Activated CD8-positive, alpha-beta T cell treated with anti-CD3 and anti-CD28 coated beads, Interleukin-2, amount 10 ng/mL, durations not matched to agents 7 days and 5 days (primary cell): ENCODE measurements around the gene SCP2. TPM values are rescaled to one million over a fixed set of nuclear protein-coding genes. Genes with fewer than 3 reads are reported as not detected.

Experiments used
- ATAC-seq: fragments of 150-1000 bp; cut with Tn5 transposase; one replicate; pipeline ENCODE4 v1.10.0; 2021; ENCODE audit warnings: moderate library complexity
- CTCF ChIA-PET: fragments of 350-600 bp; sonication (Branson Sonifier 250); formaldehyde crosslinking; loops from one replicate; lab custom pipeline; 2021; ENCODE audit warnings: antibody characterized with exemption; lab: Charles Lee
- POLR2A ChIA-PET: fragments of 350-600 bp; sonication (Branson Sonifier 250); formaldehyde crosslinking; loops from one replicate; lab custom pipeline; 2021; ENCODE audit warnings: antibody characterized with exemption; lab: Charles Lee
- DNase-seq: peaks from one replicate; pipeline ENCODE4 v3.0.0-alpha.2; 2020
- H3K27ac Mint-ChIP-seq: one replicate; pipeline ENCODE4 v1.8.0; 2021; ENCODE audit warnings: mild to moderate bottlenecking, mixed read lengths
- H3K27me3 Mint-ChIP-seq: one replicate; pipeline ENCODE4 v1.8.0; 2021; ENCODE audit warnings: low read depth, mixed read lengths
- H3K36me3 Mint-ChIP-seq: one replicate; pipeline ENCODE4 v1.8.0; 2021; ENCODE audit warnings: low read depth, mixed read lengths
- H3K4me1 Mint-ChIP-seq: one replicate; pipeline ENCODE4 v1.8.0; 2021; ENCODE audit warnings: low read depth, mixed read lengths
- H3K4me3 Mint-ChIP-seq: one replicate; pipeline ENCODE4 v1.8.0; 2021; ENCODE audit warnings: mild to moderate bottlenecking, mixed read lengths
- H3K9me3 Mint-ChIP-seq: one replicate; pipeline ENCODE4 v1.8.0; 2022; ENCODE audit warnings: mixed read lengths; ENCODE audit not compliant: insufficient read depth
- total RNA-seq, 2 experiments: library from RNA; stranded (reverse); gene quantifications; one replicate each; pipeline ENCODE4 v1.2.3, GENCODE V29; 2021

SCP2 gene
- total RNA-seq, 2 experiments from 2014 or later, result 87.2 to 95.9 TPM

DNA sequence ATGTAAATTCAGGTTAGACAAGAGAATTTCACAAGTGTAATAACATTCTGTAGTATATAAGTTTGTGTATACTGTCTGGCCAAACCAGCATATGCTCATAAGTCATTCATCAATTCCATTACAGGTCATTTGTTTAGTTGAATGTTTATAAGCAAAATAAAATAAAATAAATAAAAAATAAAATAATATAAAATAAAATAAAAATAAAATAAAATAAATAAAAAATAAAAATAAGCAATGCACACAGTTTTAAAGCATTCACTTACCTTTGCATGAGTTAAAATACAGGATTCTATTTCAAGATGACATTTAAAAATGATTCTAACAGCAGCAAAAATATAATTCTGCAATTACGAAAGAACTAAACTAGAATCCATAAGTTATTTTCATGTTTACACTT, 144.8 kb downstream of the SCP2 start:
- H3K4me3 Mint-ChIP-seq, result no peak overlapping the region
- ATAC-seq (no peak), DNase-seq (no peak)
- no peaks in the 10 kb centered on the region for H3K27me3 Mint-ChIP-seq
- no peaks in the 10 kb centered on the region for H3K9me3 Mint-ChIP-seq
- ChIA-PET POLR2A (no interaction called here), CTCF (interaction anchor here (1.1 kb wide), 1 partner anchor 111 kb away, joined by 3 read pairs; no protein-coding TSS in a partner anchor)
- H3K36me3 Mint-ChIP-seq, result no peaks in the 10 kb centered on the region
- H3K27ac Mint-ChIP-seq, result no peak overlapping the region
- H3K4me1 Mint-ChIP-seq, result no peaks in the 10 kb centered on the region

DNA sequence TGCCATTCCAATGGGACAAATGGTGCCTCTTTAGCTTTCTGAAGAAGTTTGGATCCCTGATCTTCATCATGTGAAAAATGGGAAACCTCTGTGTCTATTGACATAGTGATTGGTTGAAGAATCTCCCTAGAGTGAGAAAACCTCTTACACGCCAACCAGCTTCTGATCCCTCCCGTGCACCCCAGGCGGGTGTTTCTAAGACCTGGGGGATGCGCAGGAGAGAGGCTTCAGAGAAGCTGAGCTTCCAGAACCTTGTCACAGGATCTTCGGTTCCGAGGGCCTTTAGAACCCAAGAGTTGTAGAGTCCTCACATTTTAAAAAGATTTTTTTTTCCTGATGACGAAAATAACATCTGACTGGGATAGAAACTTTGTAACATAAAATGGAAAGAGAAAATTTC, 146.2 kb downstream of the SCP2 start:
- Mint-ChIP-seq H3K27me3 (no peaks in the 10 kb centered on the region), H3K36me3 (no peaks in the 10 kb centered on the region), H3K4me3 (no peak overlapping the region), H3K9me3 (no peaks in the 10 kb centered on the region), H3K4me1 (no peaks in the 10 kb centered on the region), H3K27ac (no peak overlapping the region)
- DNase-seq, result no peak
- no peak for ATAC-seq
- POLR2A ChIA-PET, result no interaction called here
- CTCF ChIA-PET, result no interaction called here

DNA sequence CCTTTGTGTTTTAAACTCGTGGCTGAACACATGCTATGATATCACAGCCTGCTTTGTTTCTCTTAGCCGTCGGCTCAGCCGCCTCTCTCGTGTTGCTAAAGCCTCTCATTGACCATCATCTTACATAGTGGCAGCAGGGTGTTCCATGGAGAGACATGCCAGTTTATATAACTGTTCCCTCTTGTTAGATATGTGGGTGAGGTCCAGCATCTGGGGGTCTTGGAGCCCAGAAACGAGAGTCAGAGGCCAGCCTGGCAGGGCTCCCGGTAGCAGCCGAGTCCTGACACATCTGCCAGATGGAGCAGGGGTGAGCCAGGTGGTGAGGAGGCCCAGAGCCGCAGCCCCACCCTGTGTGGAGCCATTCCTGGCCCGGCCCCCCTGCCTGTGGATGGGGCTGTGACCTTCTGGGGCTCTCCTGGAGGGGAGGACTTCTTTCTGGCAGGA, 146.8 kb downstream of the SCP2 start:
- no peaks in the 10 kb centered on the region for H3K9me3 Mint-ChIP-seq
- no peak overlapping the region for H3K4me3 Mint-ChIP-seq
- no peak for ATAC-seq
- H3K36me3 Mint-ChIP-seq, result no peaks in the 10 kb centered on the region
- no peak overlapping the region for H3K27ac Mint-ChIP-seq
- DNase-seq, result no peak
- no peaks in the 10 kb centered on the region for H3K27me3 Mint-ChIP-seq
- CTCF ChIA-PET, result no interaction called here
- POLR2A ChIA-PET, result no interaction called here
- no peaks in the 10 kb centered on the region for H3K4me1 Mint-ChIP-seq

DNA sequence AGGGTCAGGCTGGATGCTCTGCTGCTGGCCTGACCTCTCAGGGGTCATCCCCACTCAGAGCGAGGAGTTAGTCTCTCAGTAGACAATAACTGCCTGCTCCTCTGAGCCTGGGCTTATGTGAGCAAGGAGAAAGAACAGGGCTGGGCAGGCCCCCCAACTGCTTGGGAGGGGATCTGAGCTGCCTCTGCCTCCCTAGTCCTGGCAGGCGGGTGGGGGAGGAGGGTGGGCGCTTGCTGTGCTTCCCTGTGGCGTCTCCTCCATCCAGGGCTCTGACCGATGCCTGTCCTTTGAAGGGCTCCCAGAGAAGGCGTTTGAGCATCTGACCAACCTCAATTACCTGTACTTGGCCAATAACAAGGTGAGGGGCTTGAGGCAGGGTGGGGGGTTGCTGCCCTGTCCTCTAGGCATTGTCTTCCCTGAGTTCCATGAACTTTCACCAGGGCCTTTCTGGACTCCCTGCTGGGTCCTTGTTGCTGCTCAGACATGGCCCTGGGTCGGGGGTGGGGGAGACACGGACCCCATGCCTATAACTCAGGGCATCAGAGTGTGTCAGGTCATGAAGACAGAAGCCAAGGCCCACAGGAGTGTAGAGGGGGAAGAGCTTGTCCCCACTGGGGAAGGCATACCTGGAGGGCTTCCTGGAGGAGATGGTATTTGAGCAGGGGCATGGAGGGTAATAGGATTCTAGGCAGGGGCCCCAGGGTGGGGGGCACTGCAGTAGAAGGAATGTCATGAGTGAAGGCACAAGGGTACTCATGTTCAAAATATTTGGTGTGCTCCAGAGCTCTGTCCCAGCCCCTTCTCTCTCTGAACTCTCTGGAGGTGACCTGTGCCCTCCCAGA, 147.5 kb downstream of the SCP2 start:
- no peak for DNase-seq
- H3K4me3 Mint-ChIP-seq, result no peak overlapping the region
- no peaks in the 10 kb centered on the region for H3K9me3 Mint-ChIP-seq
- ChIA-PET POLR2A (no interaction called here), CTCF (no interaction called here)
- no peaks in the 10 kb centered on the region for H3K4me1 Mint-ChIP-seq
- H3K27me3 Mint-ChIP-seq, result no peaks in the 10 kb centered on the region
- H3K27ac Mint-ChIP-seq, result no peak overlapping the region
- no peaks in the 10 kb centered on the region for H3K36me3 Mint-ChIP-seq
- ATAC-seq, result no peak

DNA sequence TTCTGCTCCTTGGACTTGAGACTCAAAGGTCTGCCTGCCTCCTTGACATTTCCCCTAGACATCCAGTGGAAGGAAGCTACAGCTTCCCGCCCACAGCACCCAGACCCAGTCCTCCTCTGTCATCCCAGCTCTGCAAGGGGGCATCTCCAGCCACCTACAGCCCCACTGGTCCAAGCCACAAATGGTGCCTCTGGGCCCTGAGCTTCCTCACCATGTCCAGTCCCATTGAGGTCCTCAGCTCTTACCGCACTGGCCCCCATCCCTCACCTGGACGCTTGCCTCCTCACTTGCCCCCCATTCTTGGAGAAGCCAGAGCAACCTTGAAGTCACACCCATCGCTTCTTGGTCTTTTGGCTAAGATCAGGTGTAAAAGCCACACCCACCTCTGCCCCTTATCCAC, 148.1 kb downstream of the SCP2 start:
- CTCF ChIA-PET, result no interaction called here
- Mint-ChIP-seq H3K36me3 (no peaks in the 10 kb centered on the region), H3K4me3 (no peak overlapping the region), H3K27ac (no peak overlapping the region), H3K4me1 (no peaks in the 10 kb centered on the region), H3K27me3 (no peaks in the 10 kb centered on the region), H3K9me3 (no peaks in the 10 kb centered on the region)
- POLR2A ChIA-PET, result no interaction called here
- DNase-seq (no peak), ATAC-seq (no peak)

DNA sequence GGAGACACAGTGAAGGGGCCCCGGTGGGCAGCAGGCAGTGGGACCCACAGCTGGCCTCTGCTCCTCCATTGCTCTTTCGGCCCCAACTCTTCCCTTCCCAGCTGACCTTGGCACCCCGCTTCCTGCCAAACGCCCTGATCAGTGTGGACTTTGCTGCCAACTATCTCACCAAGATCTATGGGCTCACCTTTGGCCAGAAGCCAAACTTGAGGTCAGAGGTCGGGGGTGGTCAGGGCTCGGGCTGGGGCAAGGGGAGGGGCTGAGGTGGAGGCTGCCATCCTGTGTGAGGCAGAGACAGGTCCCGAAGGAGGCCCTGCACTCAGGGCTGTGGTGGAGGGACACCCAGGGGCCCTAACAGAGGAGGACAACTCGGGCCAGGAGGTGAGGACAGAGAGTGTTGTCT, 148.7 kb downstream of the SCP2 start:
- ATAC-seq (no peak), DNase-seq (no peak)
- POLR2A ChIA-PET, result no interaction called here
- Mint-ChIP-seq H3K27ac (no peak overlapping the region), H3K9me3 (no peaks in the 10 kb centered on the region), H3K4me1 (no peaks in the 10 kb centered on the region), H3K27me3 (no peaks in the 10 kb centered on the region), H3K36me3 (no peaks in the 10 kb centered on the region), H3K4me3 (no peak overlapping the region)
- CTCF ChIA-PET, result no interaction called here

DNA sequence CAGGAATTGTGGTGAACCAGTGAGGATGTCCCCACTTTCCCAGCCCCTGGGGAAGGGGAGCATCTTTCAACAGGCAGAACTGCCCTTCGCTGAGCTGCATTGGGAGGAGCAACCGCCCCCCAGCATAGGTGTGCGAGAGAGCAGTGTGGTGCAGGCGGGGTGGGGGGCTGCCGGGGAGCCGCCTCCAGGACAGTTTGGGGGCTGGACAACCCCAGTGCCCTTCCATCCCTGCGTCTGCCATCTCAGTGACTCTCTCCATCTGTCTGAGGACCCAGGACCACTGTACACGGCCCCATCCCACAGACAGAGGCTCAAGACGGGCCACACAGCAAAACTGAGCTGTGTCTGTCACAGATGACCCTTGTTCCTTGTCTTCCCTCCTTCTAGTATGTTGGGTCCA, 149.1 kb downstream of the SCP2 start:
- ATAC-seq (no peak), DNase-seq (no peak)
- ChIA-PET POLR2A (no interaction called here), CTCF (no interaction called here)
- H3K4me1 Mint-ChIP-seq, result no peaks in the 10 kb centered on the region
- H3K27ac Mint-ChIP-seq, result no peak overlapping the region
- H3K4me3 Mint-ChIP-seq, result no peak overlapping the region
- no peaks in the 10 kb centered on the region for H3K36me3 Mint-ChIP-seq
- no peaks in the 10 kb centered on the region for H3K27me3 Mint-ChIP-seq
- no peaks in the 10 kb centered on the region for H3K9me3 Mint-ChIP-seq

DNA sequence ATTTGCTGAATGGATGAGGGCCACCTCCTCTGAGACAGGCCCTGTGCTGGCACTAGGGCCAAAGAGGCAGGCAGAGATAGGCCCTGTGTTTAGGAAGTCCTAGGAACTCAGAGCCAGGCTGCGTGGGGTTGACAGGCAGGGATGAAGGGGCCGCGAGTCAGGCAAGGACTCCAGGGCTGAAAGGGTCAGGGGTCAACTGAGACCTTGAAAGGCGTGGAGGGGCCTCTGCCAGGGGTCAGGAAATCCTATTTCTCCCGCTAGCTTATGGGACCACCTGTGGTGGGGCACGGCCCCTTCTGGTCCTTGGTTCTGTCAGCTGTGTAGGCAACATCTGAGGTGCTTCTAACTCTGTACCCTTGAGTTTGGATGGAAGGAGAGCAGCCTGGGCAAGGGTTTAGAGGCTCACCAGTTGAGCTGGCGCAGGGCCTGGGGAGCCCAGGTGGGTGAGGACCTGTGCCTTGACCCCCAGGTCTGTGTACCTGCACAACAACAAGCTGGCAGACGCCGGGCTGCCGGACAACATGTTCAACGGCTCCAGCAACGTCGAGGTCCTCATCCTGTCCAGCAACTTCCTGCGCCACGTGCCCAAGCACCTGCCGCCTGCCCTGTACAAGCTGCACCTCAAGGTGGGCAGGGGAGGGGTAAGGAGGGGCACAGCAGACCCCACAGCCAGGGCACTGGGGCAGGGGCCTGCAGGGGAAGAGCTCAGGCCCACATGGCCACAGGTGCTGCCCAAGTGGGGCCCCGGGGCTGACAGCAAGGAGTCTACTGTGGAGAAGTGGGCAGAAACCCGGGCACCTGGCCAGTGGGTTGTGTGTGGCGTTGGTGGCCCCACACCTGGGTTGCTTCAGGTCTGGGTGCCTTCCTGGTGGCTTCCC, 149.9 kb downstream of the SCP2 start:
- no peak for DNase-seq
- no peak overlapping the region for H3K4me3 Mint-ChIP-seq
- H3K27me3 Mint-ChIP-seq, result no peaks in the 10 kb centered on the region
- no peaks in the 10 kb centered on the region for H3K36me3 Mint-ChIP-seq
- no peaks in the 10 kb centered on the region for H3K4me1 Mint-ChIP-seq
- no peak overlapping the region for H3K27ac Mint-ChIP-seq
- ChIA-PET POLR2A (no interaction called here), CTCF (no interaction called here)
- H3K9me3 Mint-ChIP-seq, result no peaks in the 10 kb centered on the region
- no peak for ATAC-seq

DNA sequence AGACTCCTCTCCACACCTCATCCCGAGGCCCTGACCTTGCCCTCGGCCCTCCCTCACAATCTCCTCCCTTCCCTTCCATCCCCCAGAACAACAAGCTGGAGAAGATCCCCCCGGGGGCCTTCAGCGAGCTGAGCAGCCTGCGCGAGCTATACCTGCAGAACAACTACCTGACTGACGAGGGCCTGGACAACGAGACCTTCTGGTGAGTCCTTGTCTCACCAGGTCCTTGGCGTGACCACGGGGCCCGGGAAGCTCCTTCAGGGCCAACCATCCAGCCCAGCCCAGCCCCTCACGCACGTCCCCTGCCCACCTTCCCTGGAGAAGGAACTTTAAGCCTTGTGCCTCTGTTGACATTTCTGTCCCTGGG, 150.5 kb downstream of the SCP2 start:
- CTCF ChIA-PET, result no interaction called here
- no peaks in the 10 kb centered on the region for H3K9me3 Mint-ChIP-seq
- ATAC-seq (no peak), DNase-seq (no peak)
- no peak overlapping the region for H3K27ac Mint-ChIP-seq
- no peaks in the 10 kb centered on the region for H3K27me3 Mint-ChIP-seq
- no peaks in the 10 kb centered on the region for H3K36me3 Mint-ChIP-seq
- no peaks in the 10 kb centered on the region for H3K4me1 Mint-ChIP-seq
- H3K4me3 Mint-ChIP-seq, result no peak overlapping the region
- POLR2A ChIA-PET, result no interaction called here

DNA sequence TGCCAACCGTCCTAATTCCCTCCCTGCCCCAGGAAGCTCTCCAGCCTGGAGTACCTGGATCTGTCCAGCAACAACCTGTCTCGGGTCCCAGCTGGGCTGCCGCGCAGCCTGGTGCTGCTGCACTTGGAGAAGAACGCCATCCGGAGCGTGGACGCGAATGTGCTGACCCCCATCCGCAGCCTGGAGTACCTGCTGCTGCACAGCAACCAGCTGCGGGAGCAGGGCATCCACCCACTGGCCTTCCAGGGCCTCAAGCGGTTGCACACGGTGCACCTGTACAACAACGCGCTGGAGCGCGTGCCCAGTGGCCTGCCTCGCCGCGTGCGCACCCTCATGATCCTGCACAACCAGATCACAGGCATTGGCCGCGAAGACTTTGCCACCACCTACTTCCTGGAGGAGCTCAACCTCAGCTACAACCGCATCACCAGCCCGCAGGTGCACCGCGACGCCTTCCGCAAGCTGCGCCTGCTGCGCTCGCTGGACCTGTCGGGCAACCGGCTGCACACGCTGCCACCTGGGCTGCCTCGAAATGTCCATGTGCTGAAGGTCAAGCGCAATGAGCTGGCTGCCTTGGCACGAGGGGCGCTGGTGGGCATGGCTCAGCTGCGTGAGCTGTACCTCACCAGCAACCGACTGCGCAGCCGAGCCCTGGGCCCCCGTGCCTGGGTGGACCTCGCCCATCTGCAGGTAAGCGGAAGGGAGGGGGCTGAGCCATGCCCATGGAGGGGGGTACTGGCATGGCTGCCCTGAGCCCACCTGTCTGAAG, 151.4 kb downstream of the SCP2 start:
- ATAC-seq (no peak), DNase-seq (no peak)
- Mint-ChIP-seq H3K27ac (no peak overlapping the region), H3K36me3 (no peaks in the 10 kb centered on the region), H3K4me1 (no peaks in the 10 kb centered on the region), H3K27me3 (no peaks in the 10 kb centered on the region), H3K4me3 (no peak overlapping the region), H3K9me3 (no peaks in the 10 kb centered on the region)
- ChIA-PET POLR2A (no interaction called here), CTCF (no interaction called here)

DNA sequence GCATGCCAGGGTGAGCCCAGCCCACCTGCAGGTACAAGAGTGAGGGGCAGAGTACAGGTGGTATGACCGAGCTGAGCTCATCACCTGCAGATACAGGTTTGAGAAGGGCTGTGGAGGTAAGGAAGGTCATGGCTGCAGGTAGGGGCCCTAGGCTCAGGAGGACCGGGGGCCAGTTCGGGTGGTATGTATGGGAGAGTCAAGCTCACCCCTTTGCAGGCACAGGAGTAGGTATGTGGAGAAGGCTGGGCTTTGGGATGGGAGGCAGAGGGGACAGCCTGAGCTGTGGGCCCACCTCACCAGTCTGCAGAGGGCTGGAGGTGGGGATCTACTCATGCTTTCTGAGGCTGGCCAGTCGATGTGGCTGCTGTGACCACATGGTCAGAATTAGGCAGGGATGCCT, 152.2 kb downstream of the SCP2 start:
- POLR2A ChIA-PET, result no interaction called here

DNA sequence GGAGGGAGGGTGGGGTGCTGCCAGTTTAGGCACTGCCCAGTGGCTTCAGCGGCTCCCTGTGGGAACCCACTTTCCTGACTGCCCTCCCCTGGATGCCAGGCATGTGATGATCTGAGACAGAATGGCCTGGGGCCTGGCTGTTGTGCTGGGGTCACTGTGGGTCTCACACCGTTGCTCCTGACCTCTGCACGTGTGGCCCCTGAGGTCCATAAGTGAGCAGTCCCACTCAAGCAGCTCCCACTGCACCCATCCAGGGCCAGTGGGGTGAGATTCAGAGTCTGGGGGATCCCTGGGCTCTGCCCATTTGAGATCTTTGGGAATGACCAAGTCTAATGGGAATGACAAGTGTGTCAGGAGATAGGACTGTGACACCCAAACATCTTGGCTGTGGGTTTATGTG, 153.0 kb downstream of the SCP2 start:
- H3K36me3 Mint-ChIP-seq, result no peaks in the 10 kb centered on the region
- no peak overlapping the region for H3K27ac Mint-ChIP-seq
- ATAC-seq (no peak), DNase-seq (no peak)
- H3K9me3 Mint-ChIP-seq, result no peaks in the 10 kb centered on the region
- no peaks in the 10 kb centered on the region for H3K27me3 Mint-ChIP-seq
- no peak overlapping the region for H3K4me3 Mint-ChIP-seq
- CTCF ChIA-PET, result no interaction called here
- POLR2A ChIA-PET, result no interaction called here
- no peaks in the 10 kb centered on the region for H3K4me1 Mint-ChIP-seq

More for the DNA sequence above, 152.2 kb downstream of the SCP2 start:
- ATAC-seq (no peak), DNase-seq (no peak)
- Mint-ChIP-seq H3K4me1 (no peaks in the 10 kb centered on the region), H3K9me3 (no peaks in the 10 kb centered on the region), H3K27me3 (no peaks in the 10 kb centered on the region), H3K36me3 (no peaks in the 10 kb centered on the region), H3K27ac (no peak overlapping the region), H3K4me3 (no peak overlapping the region)
- CTCF ChIA-PET, result no interaction called here
